HepG2 (cell line): ENCODE results near the gene GRK4. TPM values are rescaled to one million over a fixed set of nuclear protein-coding genes. Genes with fewer than 3 reads are reported as not detected.

Experiments used
- FOXA3 ChIP-seq: IDR thresholded peaks from 2 replicates; pipeline ENCODE4 v1.6.1; 2016; ENCODE audit warnings: missing genetic modification reagents, missing compliant biosample characterization
- FOXJ3 ChIP-seq: sonication (generic); formaldehyde crosslinking; IDR thresholded peaks from 2 replicates; pipeline ENCODE4 v1.4.0; 2020; ENCODE audit warnings: missing genetic modification reagents, mild to moderate bottlenecking, borderline replicate concordance
- LCORL ChIP-seq, 2 experiments: fragments of 450-650 bp in 1 of 2; sonication (generic) in 1 of 2; formaldehyde crosslinking in 1 of 2; IDR thresholded peaks; 2 replicates each; pipeline versions ENCODE4 v1.5.0 to v1.6.1; 2017 to 2020; ENCODE audit warnings: antibody characterized with exemption in 1 of 2, missing genetic modification reagents in 1 of 2
- MAFG ChIP-seq: sonication (generic); formaldehyde crosslinking; IDR thresholded peaks from 2 replicates; pipeline ENCODE4 v1.5.1; 2020; ENCODE audit warnings: mild to moderate bottlenecking, missing genetic modification reagents
- PRDM10 ChIP-seq: sonication (generic); formaldehyde crosslinking; IDR thresholded peaks from 2 replicates; pipeline ENCODE4 v1.4.0; 2020; ENCODE audit warnings: low read depth, missing genetic modification reagents
- ZEB1 ChIP-seq: IDR thresholded peaks from 2 replicates; pipeline ENCODE4 v1.6.1; 2012; ENCODE audit warnings: mild to moderate bottlenecking, low read depth, inconsistent platforms; ENCODE audit not compliant: insufficient replicate concordance
- ZNF263 ChIP-seq: sonication (generic); formaldehyde crosslinking; IDR thresholded peaks from 2 replicates; pipeline ENCODE4 v1.4.0; 2020; ENCODE audit warnings: missing genetic modification reagents
- ZNF775 ChIP-seq: sonication (generic); formaldehyde crosslinking; IDR thresholded peaks from 2 replicates; pipeline ENCODE4 v1.4.0; 2020; ENCODE audit warnings: missing genetic modification reagents, mild to moderate bottlenecking, moderate library complexity, borderline replicate concordance
- ZZZ3 ChIP-seq: sonication (generic); formaldehyde crosslinking; IDR thresholded peaks from 2 replicates; pipeline ENCODE4 v1.4.0; 2020; ENCODE audit warnings: missing genetic modification reagents, mild to moderate bottlenecking, borderline replicate concordance
- polyA plus RNA-seq, 8 experiments: library from polyadenylated mRNA; depleted of rRNA in 3 of 8; stranded (reverse) in 7 of 8; unstranded in 1 of 8; fragments of >200 nt; fragmentation: Illumina TruSeq in 4 of 8; extraction: Trizol in 4 of 8; gene quantifications; 2 replicates each; pipeline versions ENCODE4 v1.2.1 to v1.2.3, GENCODE V29; 2011 to 2016; ENCODE audit warnings: low read depth in 4 of 8, missing spikeins in 1 of 8, mixed read lengths in 1 of 8; ENCODE audit not compliant: insufficient read depth in 1 of 8
- total RNA-seq, 5 experiments: library from RNA; depleted of rRNA; stranded (reverse); fragments of >200 nt; fragmentation: Illumina TruSeq; extraction: Trizol; gene quantifications; 2 replicates each; pipeline ENCODE4 v1.2.3, GENCODE V29; 2016; ENCODE audit warnings: low read depth in 1 of 5
- TF ChIP-seq, protein P1 (sequence below): sonication (generic); formaldehyde crosslinking; IDR thresholded peaks from 2 replicates; pipeline ENCODE4 v1.5.1; 2020; ENCODE audit warnings: mild to moderate bottlenecking, missing genetic modification reagents
- TF ChIP-seq, protein P2 (sequence below), 2 experiments: IDR thresholded peaks; 2 replicates each; pipeline ENCODE4 v1.6.1; 2011 to 2012; ENCODE audit warnings: low read length in 2 of 2, borderline replicate concordance in 1 of 2, low read depth in 1 of 2, mild to moderate bottlenecking in 1 of 2, moderate library complexity in 1 of 2
- TF ChIP-seq, protein P3 (sequence below): sonication (generic); formaldehyde crosslinking; IDR thresholded peaks from 2 replicates; pipeline ENCODE4 v1.9.0; 2021; ENCODE audit warnings: missing genetic modification reagents, borderline replicate concordance

Gene GRK4
- total and polyA plus RNA-seq, 2 of the 13 experiments (the other 11 are each of a cell fraction or from before 2014, with no cell fraction given) = 1.8 to 2.0 TPM

GRCh38 chr4:3036131-3036952 is 73.0 kb downstream of the GRK4 start (continued):
- TF ChIP-seq, protein P1, sequence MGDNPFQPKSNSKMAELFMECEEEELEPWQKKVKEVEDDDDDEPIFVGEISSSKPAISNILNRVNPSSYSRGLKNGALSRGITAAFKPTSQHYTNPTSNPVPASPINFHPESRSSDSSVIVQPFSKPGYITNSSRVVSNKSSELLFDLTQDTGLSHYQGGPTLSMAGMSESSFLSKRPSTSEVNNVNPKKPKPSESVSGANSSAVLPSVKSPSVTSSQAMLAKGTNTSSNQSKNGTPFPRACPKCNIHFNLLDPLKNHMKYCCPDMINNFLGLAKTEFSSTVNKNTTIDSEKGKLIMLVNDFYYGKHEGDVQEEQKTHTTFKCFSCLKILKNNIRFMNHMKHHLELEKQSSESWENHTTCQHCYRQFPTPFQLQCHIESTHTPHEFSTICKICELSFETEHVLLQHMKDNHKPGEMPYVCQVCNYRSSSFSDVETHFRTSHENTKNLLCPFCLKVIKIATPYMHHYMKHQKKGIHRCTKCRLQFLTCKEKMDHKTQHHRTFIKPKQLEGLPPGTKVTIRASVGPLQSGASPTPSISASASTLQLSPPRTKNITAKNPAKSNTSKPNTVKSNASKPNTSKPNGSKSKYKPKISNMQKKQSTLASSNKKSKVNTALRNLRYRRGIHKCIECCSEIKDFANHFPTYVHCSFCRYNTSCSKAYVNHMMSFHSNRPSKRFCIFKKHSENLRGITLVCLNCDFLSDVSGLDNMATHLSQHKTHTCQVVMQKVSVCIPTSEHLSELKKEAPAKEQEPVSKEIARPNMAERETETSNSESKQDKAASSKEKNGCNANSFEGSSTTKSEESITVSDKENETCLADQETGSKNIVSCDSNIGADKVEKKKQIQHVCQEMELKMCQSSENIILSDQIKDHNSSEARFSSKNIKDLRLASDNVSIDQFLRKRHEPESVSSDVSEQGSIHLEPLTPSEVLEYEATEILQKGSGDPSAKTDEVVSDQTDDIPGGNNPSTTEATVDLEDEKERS (CRISPR knock-in tag) = no peak
- TF ChIP-seq FOXA3 (CRISPR knock-in tag) (no peak), FOXJ3 (CRISPR knock-in tag) (no peak), MAFG (no peak), ZEB1 (no peak), ZNF775 (no peak), ZZZ3 (CRISPR knock-in tag) (no peak), PRDM10 (CRISPR knock-in tag) (no peak), LCORL (IDR thresholded peaks at IDR 0.05) (no peak), LCORL (CRISPR knock-in tag; IDR thresholded peaks at IDR 0.05) (peak; percentile 42; the same call in 1 of the 2 replicates), ZNF263 (CRISPR knock-in tag) (no peak)
- TF ChIP-seq, protein P2, sequence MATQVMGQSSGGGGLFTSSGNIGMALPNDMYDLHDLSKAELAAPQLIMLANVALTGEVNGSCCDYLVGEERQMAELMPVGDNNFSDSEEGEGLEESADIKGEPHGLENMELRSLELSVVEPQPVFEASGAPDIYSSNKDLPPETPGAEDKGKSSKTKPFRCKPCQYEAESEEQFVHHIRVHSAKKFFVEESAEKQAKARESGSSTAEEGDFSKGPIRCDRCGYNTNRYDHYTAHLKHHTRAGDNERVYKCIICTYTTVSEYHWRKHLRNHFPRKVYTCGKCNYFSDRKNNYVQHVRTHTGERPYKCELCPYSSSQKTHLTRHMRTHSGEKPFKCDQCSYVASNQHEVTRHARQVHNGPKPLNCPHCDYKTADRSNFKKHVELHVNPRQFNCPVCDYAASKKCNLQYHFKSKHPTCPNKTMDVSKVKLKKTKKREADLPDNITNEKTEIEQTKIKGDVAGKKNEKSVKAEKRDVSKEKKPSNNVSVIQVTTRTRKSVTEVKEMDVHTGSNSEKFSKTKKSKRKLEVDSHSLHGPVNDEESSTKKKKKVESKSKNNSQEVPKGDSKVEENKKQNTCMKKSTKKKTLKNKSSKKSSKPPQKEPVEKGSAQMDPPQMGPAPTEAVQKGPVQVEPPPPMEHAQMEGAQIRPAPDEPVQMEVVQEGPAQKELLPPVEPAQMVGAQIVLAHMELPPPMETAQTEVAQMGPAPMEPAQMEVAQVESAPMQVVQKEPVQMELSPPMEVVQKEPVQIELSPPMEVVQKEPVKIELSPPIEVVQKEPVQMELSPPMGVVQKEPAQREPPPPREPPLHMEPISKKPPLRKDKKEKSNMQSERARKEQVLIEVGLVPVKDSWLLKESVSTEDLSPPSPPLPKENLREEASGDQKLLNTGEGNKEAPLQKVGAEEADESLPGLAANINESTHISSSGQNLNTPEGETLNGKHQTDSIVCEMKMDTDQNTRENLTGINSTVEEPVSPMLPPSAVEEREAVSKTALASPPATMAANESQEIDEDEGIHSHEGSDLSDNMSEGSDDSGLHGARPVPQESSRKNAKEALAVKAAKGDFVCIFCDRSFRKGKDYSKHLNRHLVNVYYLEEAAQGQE (IDR thresholded peaks at IDR 0.05; ENCODE audit: borderline replicate concordance in 1 of 2, low read depth in 1 of 2, low read length in 2 of 2) = no peak
- TF ChIP-seq, protein P3, sequence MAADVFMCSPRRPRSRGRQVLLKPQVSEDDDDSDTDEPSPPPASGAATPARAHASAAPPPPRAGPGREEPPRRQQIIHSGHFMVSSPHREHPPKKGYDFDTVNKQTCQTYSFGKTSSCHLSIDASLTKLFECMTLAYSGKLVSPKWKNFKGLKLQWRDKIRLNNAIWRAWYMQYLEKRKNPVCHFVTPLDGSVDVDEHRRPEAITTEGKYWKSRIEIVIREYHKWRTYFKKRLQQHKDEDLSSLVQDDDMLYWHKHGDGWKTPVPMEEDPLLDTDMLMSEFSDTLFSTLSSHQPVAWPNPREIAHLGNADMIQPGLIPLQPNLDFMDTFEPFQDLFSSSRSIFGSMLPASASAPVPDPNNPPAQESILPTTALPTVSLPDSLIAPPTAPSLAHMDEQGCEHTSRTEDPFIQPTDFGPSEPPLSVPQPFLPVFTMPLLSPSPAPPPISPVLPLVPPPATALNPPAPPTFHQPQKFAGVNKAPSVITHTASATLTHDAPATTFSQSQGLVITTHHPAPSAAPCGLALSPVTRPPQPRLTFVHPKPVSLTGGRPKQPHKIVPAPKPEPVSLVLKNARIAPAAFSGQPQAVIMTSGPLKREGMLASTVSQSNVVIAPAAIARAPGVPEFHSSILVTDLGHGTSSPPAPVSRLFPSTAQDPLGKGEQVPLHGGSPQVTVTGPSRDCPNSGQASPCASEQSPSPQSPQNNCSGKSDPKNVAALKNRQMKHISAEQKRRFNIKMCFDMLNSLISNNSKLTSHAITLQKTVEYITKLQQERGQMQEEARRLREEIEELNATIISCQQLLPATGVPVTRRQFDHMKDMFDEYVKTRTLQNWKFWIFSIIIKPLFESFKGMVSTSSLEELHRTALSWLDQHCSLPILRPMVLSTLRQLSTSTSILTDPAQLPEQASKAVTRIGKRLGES (CRISPR knock-in tag) = no peak
